HCT116 (cell line): Measurements from ENCODE around the gene FAM83F.

Source experiments
- CEBPB ChIP-seq: IDR thresholded peaks from 2 replicates; pipeline ENCODE4 v1.6.1; 2012; ENCODE audit warnings: low read depth
- CTCF ChIP-seq, 3 experiments: fragments of 200-600 bp in 1 of 3; sonication (generic) in 1 of 3; IDR thresholded peaks in 2 of 3; conservative IDR thresholded peaks in 1 of 3; 2 replicates each; pipeline ENCODE4 v1.5.1; 2012 to 2017; ENCODE audit warnings: low read depth in 2 of 3, low read length in 2 of 3, antibody characterized with exemption in 1 of 3, borderline replicate concordance in 1 of 3, control low read depth in 1 of 3, mild to moderate bottlenecking in 1 of 3, mixed read lengths in 1 of 3, mixed run types in 1 of 3, moderate library complexity in 1 of 3; ENCODE audit not compliant: insufficient read depth in 1 of 3
- FOSL1 ChIP-seq: IDR thresholded peaks from 2 replicates; pipeline ENCODE4 v1.6.1; 2012; ENCODE audit warnings: low read depth
- JUND ChIP-seq: IDR thresholded peaks from 2 replicates; pipeline ENCODE4 v1.6.1; 2012
- POLR2A ChIP-seq: IDR thresholded peaks from 2 replicates; pipeline ENCODE4 v1.7.0; 2011; ENCODE audit warnings: borderline replicate concordance; ENCODE audit not compliant: insufficient read depth, insufficient read length; ENCODE audit errors: extremely low read depth
- POLR2AphosphoS5 ChIP-seq: IDR thresholded peaks from 2 replicates; pipeline ENCODE4 v1.6.1; 2011; ENCODE audit warnings: mild to moderate bottlenecking, low read depth, low read length, moderate library complexity
- RAD21 ChIP-seq: IDR thresholded peaks from 2 replicates; pipeline ENCODE4 v1.6.1; 2012; ENCODE audit warnings: low read depth, mild to moderate bottlenecking
- REST ChIP-seq: IDR thresholded peaks from 2 replicates; pipeline ENCODE4 v1.6.1; 2012; ENCODE audit warnings: low read depth
- SRF ChIP-seq: IDR thresholded peaks from 2 replicates; pipeline ENCODE4 v1.6.1; 2012; ENCODE audit warnings: low read depth

- no peak for TF ChIP-seq SRF
- TF ChIP-seq FOSL1, result no peak
- TF ChIP-seq POLR2AphosphoS5, result no peak
- no peak for TF ChIP-seq CTCF (IDR thresholded peaks at IDR 0.05 in 2 of 3, conservative IDR thresholded peaks at IDR 0.05 in 1 of 3; ENCODE audit: borderline replicate concordance in 1 of 3, insufficient read depth in 1 of 3, low read depth in 2 of 3, low read length in 2 of 3)
- no peak for TF ChIP-seq CEBPB
- no peak for TF ChIP-seq JUND
- no peak for TF ChIP-seq POLR2A
- TF ChIP-seq RAD21, result no peak
- TF ChIP-seq REST, result no peak
Measured at GRCh38 chr22:40020956-40021355, 26.2 kb downstream of the FAM83F start.
